IMR-90 (cell line): ENCODE measurements around the gene LRP11. TPM values are rescaled to one million over a fixed set of nuclear protein-coding genes. Genes with fewer than 3 reads are reported as not detected.

Source experiments
- ATAC-seq: fragments of 200-7000 bp; cut with Tn5 transposase; 2 replicates; pipeline ENCODE4 v1.9.1; 2020; ENCODE audit warnings: low read depth, mild to moderate bottlenecking, moderate library complexity
- BruUV-seq: library from RNA; stranded (reverse); fragments of 400-500 nt; replicated peaks from 2 replicates; lab custom pipeline; 2021; lab: Mats Ljungman, UMichigan
- CTCF ChIA-PET: fragments of 300-600 bp; formaldehyde crosslinking; extraction: SDS; loops from one replicate; lab custom pipeline; 2021; ENCODE audit warnings: antibody characterized with exemption; lab: Yijun Ruan, JAX
- POLR2A ChIA-PET: fragments of 300-600 bp; sonication (Branson Sonifier 250); formaldehyde crosslinking; loops from one replicate; lab custom pipeline; 2022; ENCODE audit warnings: antibody characterized with exemption; ENCODE audit not compliant: unreplicated experiment; lab: Charles Lee
- DNase-seq: peaks from one replicate; pipeline ENCODE4 v3.0.0; 2013
- H2AFZ ChIP-seq: replicated peaks from 2 replicates; pipeline ENCODE3; 2013; ENCODE audit warnings: low read length, mild to moderate bottlenecking; ENCODE audit not compliant: poor library complexity
- H2AK5ac ChIP-seq: 2 replicates; pipeline ENCODE4 v1.6.1; 2013; ENCODE audit warnings: low read depth, low read length, inconsistent platforms
- H2AK9ac ChIP-seq: replicated peaks from 2 replicates; pipeline ENCODE3; 2013; ENCODE audit warnings: mild to moderate bottlenecking, low read depth, low read length, moderate library complexity; ENCODE audit not compliant: poor library complexity
- H2BK120ac ChIP-seq: 2 replicates; pipeline ENCODE4 v1.6.1; 2013; ENCODE audit warnings: low read depth, low read length, inconsistent platforms
- H2BK15ac ChIP-seq: 3 replicates; pipeline ENCODE4 v1.6.1; 2013; ENCODE audit warnings: low read depth, low read length, inconsistent platforms
- H2BK20ac ChIP-seq: 2 replicates; pipeline ENCODE4 v1.6.1; 2013; ENCODE audit warnings: low read depth, mild to moderate bottlenecking, inconsistent platforms, low read length, moderate library complexity
- H2BK5ac ChIP-seq: 2 replicates; pipeline ENCODE4 v1.6.1; 2013; ENCODE audit warnings: mild to moderate bottlenecking, low read depth, low read length, inconsistent platforms; ENCODE audit not compliant: poor library complexity, severe bottlenecking
- H3K14ac ChIP-seq: replicated peaks from 2 replicates; pipeline ENCODE4 v1.6.1; 2013; ENCODE audit warnings: low read depth, low read length, inconsistent platforms
- H3K18ac ChIP-seq: 2 replicates; pipeline ENCODE4 v1.6.1; 2013; ENCODE audit warnings: low read depth, low read length, control low read depth
- H3K23ac ChIP-seq: 2 replicates; pipeline ENCODE4 v1.6.1; 2013; ENCODE audit warnings: low read depth, low read length, inconsistent platforms
- H3K27ac ChIP-seq: 2 replicates; pipeline ENCODE4 v1.5.1; 2013; ENCODE audit warnings: mild to moderate bottlenecking, control low read depth, low read length; ENCODE audit not compliant: insufficient read depth
- H3K27me3 ChIP-seq: 2 replicates; pipeline ENCODE4 v1.6.1; 2013; ENCODE audit warnings: low read length; ENCODE audit not compliant: control insufficient read depth, insufficient read depth
- H3K36me3 ChIP-seq: 2 replicates; pipeline ENCODE4 v1.6.1; 2013; ENCODE audit warnings: low read length, mixed read lengths; ENCODE audit not compliant: control insufficient read depth, insufficient read depth
- H3K4ac ChIP-seq: 2 replicates; pipeline ENCODE4 v1.6.1; 2013; ENCODE audit warnings: low read depth, low read length, inconsistent platforms
- H3K4me1 ChIP-seq: 2 replicates; pipeline ENCODE4 v1.6.1; 2013; ENCODE audit warnings: low read length, mixed read lengths; ENCODE audit not compliant: control insufficient read depth, insufficient read depth
- H3K4me2 ChIP-seq: 2 replicates; pipeline ENCODE4 v1.6.1; 2013; ENCODE audit warnings: low read depth, mild to moderate bottlenecking, control low read depth, low read length, moderate library complexity
- H3K4me3 ChIP-seq: 2 replicates; pipeline ENCODE4 v1.5.1; 2013; ENCODE audit warnings: low read depth, mild to moderate bottlenecking, control low read depth, low read length, moderate library complexity; ENCODE audit not compliant: insufficient read depth
- H3K56ac ChIP-seq: 2 replicates; pipeline ENCODE4 v1.6.1; 2013; ENCODE audit warnings: low read length, inconsistent platforms; ENCODE audit not compliant: insufficient read depth; ENCODE audit errors: extremely low read depth
- H3K79me1 ChIP-seq, 2 experiments: 2 replicates each; pipeline ENCODE4 v1.6.1; 2013; ENCODE audit warnings: low read length in 2 of 2, inconsistent platforms in 1 of 2, low read depth in 1 of 2
- H3K9ac ChIP-seq: 2 replicates; pipeline ENCODE4 v1.6.1; 2013; ENCODE audit warnings: low read depth, low read length, control low read depth
- H3K9me1 ChIP-seq: 2 replicates; pipeline ENCODE4 v1.6.1; 2013; ENCODE audit warnings: low read length, inconsistent platforms; ENCODE audit not compliant: insufficient read depth
- H3K9me3 ChIP-seq: 2 replicates; pipeline ENCODE4 v1.6.1; 2013; ENCODE audit warnings: low read length; ENCODE audit not compliant: control insufficient read depth, insufficient read depth
- H4K20me1 ChIP-seq: 2 replicates; pipeline ENCODE4 v1.6.1; 2013; ENCODE audit warnings: low read length, inconsistent platforms; ENCODE audit not compliant: insufficient read depth
- H4K5ac ChIP-seq: 2 replicates; pipeline ENCODE4 v1.6.1; 2013; ENCODE audit warnings: mild to moderate bottlenecking, low read depth, low read length, control low read depth
- H4K8ac ChIP-seq, 2 experiments: 2 replicates each; pipeline ENCODE4 v1.6.1; 2013; ENCODE audit warnings: low read depth in 2 of 2, low read length in 2 of 2, control low read depth in 1 of 2, inconsistent platforms in 1 of 2
- H4K91ac ChIP-seq: 2 replicates; pipeline ENCODE4 v1.6.1; 2013; ENCODE audit warnings: low read depth, low read length, inconsistent platforms; ENCODE audit not compliant: insufficient read depth
- FOS ChIP-seq: fragments of 150-350 bp; IDR thresholded peaks from 2 replicates; pipeline ENCODE4 v1.6.1; 2016; ENCODE audit warnings: low read depth, low read length
- MXI1 ChIP-seq: IDR thresholded peaks from 2 replicates; pipeline ENCODE4 v1.6.1; 2012; ENCODE audit warnings: low read depth, mild to moderate bottlenecking, low read length, moderate library complexity, borderline replicate concordance
- RAD21 ChIP-seq: IDR thresholded peaks from 2 replicates; pipeline ENCODE4 v1.6.1; 2012; ENCODE audit warnings: low read length, improper control_type of control experiment
- SMC3 ChIP-seq: fragments of 150-350 bp; IDR thresholded peaks from 2 replicates; pipeline ENCODE4 v1.6.1; 2016; ENCODE audit warnings: low read depth, mild to moderate bottlenecking, antibody characterized with exemption, low read length, moderate library complexity
- WGBS, 2 experiments: methylation state at CpG; one replicate each; pipeline versions ENCODE4 v1.1.5 to v1.1.7; 2013; ENCODE audit warnings: missing lambda C conversion rate in 2 of 2; ENCODE audit not compliant: insufficient read length in 1 of 2; ENCODE audit errors: extremely low coverage in 2 of 2; 5-methylcytosine and 5-hydroxymethylcytosine counted together
- dilution Hi-C: fragments of 300-500 bp; cut with HindIII; formaldehyde crosslinking; loops from one replicate; pipeline ENCODE4 v1.14.3; 2018; ENCODE audit warnings: low sequenced_read_pairs; ENCODE audit not compliant: unreplicated experiment
- in situ Hi-C: fragments of 300-500 bp; cut with MboI; formaldehyde crosslinking; loops from 3 replicates; pipeline ENCODE4 v1.14.3; 2019; ENCODE audit warnings: low sequenced_read_pairs, inconsistent platforms, mixed read lengths
- intact Hi-C: fragments of 100-400 bp; cut with micrococcal nuclease; formaldehyde crosslinking; loops from 2 replicates; pipeline ENCODE4 v1.10.0; 2022
- polyA plus RNA-seq, 3 experiments: library from polyadenylated mRNA; depleted of rRNA; stranded (reverse); fragments of >200 nt; gene quantifications; 2 replicates each; pipeline ENCODE4 v1.2.3, GENCODE V29; 2012; ENCODE audit warnings: low replicate concordance in 1 of 3
- total RNA-seq: library from RNA; depleted of rRNA; stranded (reverse); fragments of >200 nt; gene quantifications from 2 replicates; pipeline ENCODE4 v1.2.3, GENCODE V29; 2012
- TF ChIP-seq, protein P1 (sequence below): conservative IDR thresholded peaks from 2 replicates; pipeline ENCODE4 v1.5.1; 2012; ENCODE audit warnings: mild to moderate bottlenecking, low read depth, low read length, improper control_type of control experiment

The LRP11 gene
- total and polyA plus RNA-seq, 2 of the 4 experiments (the other 2 are of a cell fraction), result 48.8 to 63.8 TPM

DNA sequence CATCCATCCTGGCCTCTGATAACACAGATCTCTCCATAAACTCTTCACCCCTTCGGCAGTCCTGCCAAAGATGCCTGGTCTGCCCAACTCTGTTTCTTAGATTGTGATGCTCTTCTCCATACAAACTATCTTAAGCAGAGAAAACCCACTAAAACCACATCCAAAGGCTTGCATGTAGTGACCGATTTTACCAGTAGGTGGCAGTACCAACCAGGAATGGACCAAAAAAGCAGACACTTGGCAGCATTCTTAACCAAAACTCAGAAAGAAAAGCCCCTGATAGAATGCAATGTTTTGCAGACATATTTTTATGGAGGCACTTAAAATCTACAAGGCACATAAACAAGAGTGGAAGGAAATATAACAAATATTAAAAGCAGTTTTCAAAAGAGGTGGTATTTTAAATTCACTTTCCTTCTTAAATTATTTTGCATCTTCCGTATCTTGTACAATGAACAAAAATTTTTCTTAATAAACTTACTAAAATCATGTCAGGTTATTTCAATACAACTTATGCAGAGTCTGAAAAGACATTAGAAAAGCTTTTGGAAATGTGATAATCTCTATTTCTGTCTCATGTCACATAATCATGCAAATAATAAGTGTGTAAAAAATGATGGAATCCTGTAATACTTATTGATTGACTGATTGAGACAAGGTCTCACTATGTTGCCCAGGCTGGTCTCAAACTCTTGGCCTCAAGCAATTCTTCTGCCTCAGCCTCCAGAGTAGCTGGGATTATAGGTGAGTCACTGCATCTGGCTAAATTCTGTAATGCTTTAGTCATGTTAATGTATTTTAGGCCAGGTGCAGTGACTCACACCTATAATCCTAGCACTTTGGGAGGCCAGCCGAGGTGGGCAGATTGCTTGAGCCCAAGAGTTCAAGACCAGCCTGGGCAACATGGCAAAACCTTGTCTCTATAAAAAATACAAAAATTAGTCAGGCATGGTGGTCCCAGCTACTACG lies 29.4 kb downstream of the LRP11 start:
- Histone ChIP-seq H3K4me1 (peaks cover 6% of the 10 kb centered on the region), H3K9ac (no peak overlapping the region), H4K20me1 (peaks cover 8% of the 10 kb centered on the region; the same call in 1 of the 2 replicates), H2AK5ac (no peak overlapping the region), H3K27me3 (no peaks in the 10 kb centered on the region), H3K4me2 (no peak overlapping the region), H2AFZ (no peak overlapping the region), H3K14ac (no peak overlapping the region), H3K79me1 (peaks cover 11 to 37% of the 10 kb centered on the region in 2 experiments), H3K9me1 (peaks cover 2% of the 10 kb centered on the region; the same call in 1 of the 2 replicates), H3K36me3 (peaks cover 24% of the 10 kb centered on the region), H3K4ac (peak overlapping the region; percentile 3; the same call in 1 of the 2 replicates), H3K56ac (no peak overlapping the region), H3K27ac (no peak overlapping the region), H3K4me3 (no peak overlapping the region), H4K8ac (no peak overlapping the region), H4K91ac (no peak overlapping the region), H2BK5ac (no peak overlapping the region), H2AK9ac (no peak overlapping the region), H3K18ac (no peak overlapping the region), H3K23ac (no peak overlapping the region), H2BK120ac (no peak overlapping the region), H4K5ac (no peak overlapping the region), H3K9me3 (no peaks in the 10 kb centered on the region), H2BK20ac (no peak overlapping the region), H2BK15ac (no peak overlapping the region)
- ATAC-seq, result peak; percentile 74
- peak; percentile 79 for DNase-seq
- intact Hi-C loops (loop anchor here (1.0 to 2.0 kb wide), 3 partner anchors 27 to 182 kb away; no protein-coding TSS in a partner anchor), dilution Hi-C loops (no loop called here), in situ Hi-C loops (loop anchor here (5.0 to 25.0 kb wide), 3 partner anchors 33 to 1228 kb away; partner anchors contain the start of gene RAET1G)
- no CpG with 5 or more reads among the region's 5 CpGs for WGBS, 2 experiments
- BruUV-seq, result no TSS peak
- peak; percentile 96 for TF ChIP-seq SMC3
- TF ChIP-seq FOS, result peak; percentile 48; the same call in 1 of the 2 replicates
- TF ChIP-seq RAD21, result peak; percentile 94
- TF ChIP-seq, protein P1, sequence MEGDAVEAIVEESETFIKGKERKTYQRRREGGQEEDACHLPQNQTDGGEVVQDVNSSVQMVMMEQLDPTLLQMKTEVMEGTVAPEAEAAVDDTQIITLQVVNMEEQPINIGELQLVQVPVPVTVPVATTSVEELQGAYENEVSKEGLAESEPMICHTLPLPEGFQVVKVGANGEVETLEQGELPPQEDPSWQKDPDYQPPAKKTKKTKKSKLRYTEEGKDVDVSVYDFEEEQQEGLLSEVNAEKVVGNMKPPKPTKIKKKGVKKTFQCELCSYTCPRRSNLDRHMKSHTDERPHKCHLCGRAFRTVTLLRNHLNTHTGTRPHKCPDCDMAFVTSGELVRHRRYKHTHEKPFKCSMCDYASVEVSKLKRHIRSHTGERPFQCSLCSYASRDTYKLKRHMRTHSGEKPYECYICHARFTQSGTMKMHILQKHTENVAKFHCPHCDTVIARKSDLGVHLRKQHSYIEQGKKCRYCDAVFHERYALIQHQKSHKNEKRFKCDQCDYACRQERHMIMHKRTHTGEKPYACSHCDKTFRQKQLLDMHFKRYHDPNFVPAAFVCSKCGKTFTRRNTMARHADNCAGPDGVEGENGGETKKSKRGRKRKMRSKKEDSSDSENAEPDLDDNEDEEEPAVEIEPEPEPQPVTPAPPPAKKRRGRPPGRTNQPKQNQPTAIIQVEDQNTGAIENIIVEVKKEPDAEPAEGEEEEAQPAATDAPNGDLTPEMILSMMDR, result peak; percentile 95
- TF ChIP-seq MXI1, result no peak
- POLR2A ChIA-PET, result no interaction called here
- CTCF ChIA-PET, result interaction anchor here (0.6 to 1.4 kb wide), 6 partner anchors 18 to 1234 kb away, joined by 3 to 6 read pairs (median 4); partner anchors contain the start of gene LRP11
